ENCODE results near the gene CYYR1. TPM values are rescaled to one million over a fixed set of nuclear protein-coding genes. Genes with fewer than 3 reads are reported as not detected.

CYYR1 gene
- total and polyA plus RNA-seq, 2 experiments from 2014 or later: 3.9 to 7.8 TPM

- no peak for DNase-seq (ENCODE audit: low read depth in 1 of 2, low spot score in 1 of 2)
Measured at GRCh38 chr21:26565111-26565510, 8.0 kb downstream of the CYYR1 start.

GRCh38 chr21:26563856-26564503 is 9.1 kb downstream of the CYYR1 start:
- Histone ChIP-seq H3K4me1 (ENCODE audit: low read depth) (no peaks in the 10 kb centered on the region), H3K36me3 (no peaks in the 10 kb centered on the region), H3K4me3 (no peak overlapping the region), H3K9me3 (ENCODE audit: low read depth) (no peaks in the 10 kb centered on the region), H3K27me3 (no peaks in the 10 kb centered on the region), H3K27ac (no peak overlapping the region)
- TF ChIP-seq CTCF (IDR thresholded peaks at IDR 0.05; ENCODE audit: low read depth, low read length): no peak
- DNase-seq (ENCODE audit: low read depth in 1 of 2, low spot score in 1 of 2): no peak

More at GRCh38 chr21:26565111-26565510, 8.0 kb downstream of the CYYR1 start:
- H3K9me3 ChIP-seq (ENCODE audit: low read depth): no peaks in the 10 kb centered on the region
- no peaks in the 10 kb centered on the region for H3K27me3 ChIP-seq
- H3K27ac ChIP-seq: no peak overlapping the region
- TF ChIP-seq CTCF (IDR thresholded peaks at IDR 0.05; ENCODE audit: low read depth, low read length): no peak
- no peaks in the 10 kb centered on the region for H3K36me3 ChIP-seq
- H3K4me3 ChIP-seq: no peak overlapping the region
- no peaks in the 10 kb centered on the region for H3K4me1 ChIP-seq (ENCODE audit: low read depth)

GRCh38 chr21:26560612-26561011 is 12.5 kb downstream of the CYYR1 start:
- no peak for TF ChIP-seq CTCF (IDR thresholded peaks at IDR 0.05; ENCODE audit: low read depth, low read length)
- Histone ChIP-seq H3K36me3 (no peaks in the 10 kb centered on the region), H3K27ac (no peak overlapping the region), H3K9me3 (ENCODE audit: low read depth) (no peaks in the 10 kb centered on the region), H3K4me3 (no peak overlapping the region), H3K27me3 (no peaks in the 10 kb centered on the region), H3K4me1 (ENCODE audit: low read depth) (no peaks in the 10 kb centered on the region)
- no peak for DNase-seq (ENCODE audit: low read depth in 1 of 2, low spot score in 1 of 2)

- no peaks in the 10 kb centered on the region for H3K36me3 ChIP-seq
- TF ChIP-seq CTCF (IDR thresholded peaks at IDR 0.05; ENCODE audit: low read depth, low read length): no peak
- H3K27me3 ChIP-seq: no peaks in the 10 kb centered on the region
- H3K9me3 ChIP-seq (ENCODE audit: low read depth): no peaks in the 10 kb centered on the region
- no peak overlapping the region for H3K4me3 ChIP-seq
- no peaks in the 10 kb centered on the region for H3K4me1 ChIP-seq (ENCODE audit: low read depth)
- no peak for DNase-seq (ENCODE audit: low read depth in 1 of 2, low spot score in 1 of 2)
- H3K27ac ChIP-seq: no peak overlapping the region
Measured at GRCh38 chr21:26559099-26559498, 14.0 kb downstream of the CYYR1 start.

GRCh38 chr21:26557106-26557505 is 16.0 kb downstream of the CYYR1 start:
- Histone ChIP-seq H3K27ac (no peak overlapping the region), H3K4me3 (no peak overlapping the region), H3K9me3 (ENCODE audit: low read depth) (no peaks in the 10 kb centered on the region), H3K27me3 (no peaks in the 10 kb centered on the region), H3K4me1 (ENCODE audit: low read depth) (no peaks in the 10 kb centered on the region), H3K36me3 (no peaks in the 10 kb centered on the region)
- DNase-seq (ENCODE audit: low read depth in 1 of 2, low spot score in 1 of 2): no peak
- TF ChIP-seq CTCF (IDR thresholded peaks at IDR 0.05; ENCODE audit: low read depth, low read length): no peak
